Panc1 (cell line): ENCODE results near the gene VASH2. TPM values are rescaled to one million over a fixed set of nuclear protein-coding genes. Genes with fewer than 3 reads are reported as not detected.

Experiments used
- ATAC-seq: fragments of 200-7000 bp; cut with Tn5 transposase; 2 replicates; pipeline ENCODE4 v1.9.1; 2020; ENCODE audit warnings: mild to moderate bottlenecking, moderate library complexity
- BruUV-seq: library from RNA; stranded (reverse); fragments of 400-500 nt; replicated peaks from 2 replicates; lab custom pipeline; 2021; lab: Mats Ljungman, UMichigan
- CTCF ChIA-PET: fragments of 300-600 bp; sonication (Branson Sonifier 250); formaldehyde crosslinking; loops from one replicate; lab custom pipeline; 2022; ENCODE audit warnings: antibody characterized with exemption; lab: Charles Lee
- POLR2A ChIA-PET: fragments of 300-600 bp; sonication (Branson Sonifier 250); formaldehyde crosslinking; loops from one replicate; lab custom pipeline; 2022; ENCODE audit warnings: antibody characterized with exemption; lab: Charles Lee
- DNase-seq: peaks from one replicate; pipeline ENCODE4 v3.0.0-alpha.2; 2010; ENCODE audit warnings: low read depth, low spot score
- H3K27ac ChIP-seq: 2 replicates; pipeline ENCODE4 v1.5.1; 2011; ENCODE audit warnings: mild to moderate bottlenecking, low read length, inconsistent platforms
- H3K27me3 ChIP-seq: fragments of 200-500 bp; sonication (Bioruptor generic); 2 replicates; pipeline ENCODE4 v1.6.0; 2014; ENCODE audit warnings: low read length, inconsistent platforms; ENCODE audit not compliant: control insufficient read depth, insufficient read depth
- H3K36me3 ChIP-seq: fragments of 200-500 bp; sonication (Bioruptor generic); 2 replicates; pipeline ENCODE4 v1.5.1; 2014; ENCODE audit warnings: inconsistent platforms, mild to moderate bottlenecking, low read length, moderate library complexity; ENCODE audit not compliant: control insufficient read depth, insufficient read depth
- H3K4me1 ChIP-seq: 2 replicates; pipeline ENCODE4 v1.5.1; 2011; ENCODE audit warnings: inconsistent platforms, mild to moderate bottlenecking, low read length, moderate library complexity; ENCODE audit not compliant: control insufficient read depth, insufficient read depth
- H3K4me3 ChIP-seq, 2 experiments: 2 replicates each; pipeline ENCODE4 v1.5.1; 2011 to 2012; ENCODE audit warnings: low read depth in 2 of 2, low read length in 2 of 2, mild to moderate bottlenecking in 2 of 2, inconsistent platforms in 1 of 2, moderate library complexity in 1 of 2
- H3K9me3 ChIP-seq: fragments of 200-500 bp; sonication (Bioruptor generic); 2 replicates; pipeline ENCODE4 v1.5.1; 2014; ENCODE audit warnings: low read depth, mild to moderate bottlenecking, inconsistent platforms, low read length, moderate library complexity; ENCODE audit not compliant: control insufficient read depth, insufficient read depth
- POLR2AphosphoS5 ChIP-seq: IDR thresholded peaks from 2 replicates; pipeline ENCODE4 v1.6.1; 2012; ENCODE audit warnings: mild to moderate bottlenecking, low read depth, low read length, moderate library complexity
- SIN3A ChIP-seq: IDR thresholded peaks from 2 replicates; pipeline ENCODE4 v1.6.1; 2012; ENCODE audit warnings: low read depth, mild to moderate bottlenecking, low read length, moderate library complexity, borderline replicate concordance; ENCODE audit not compliant: insufficient read depth
- TCF7L2 ChIP-seq: IDR thresholded peaks from 2 replicates; pipeline ENCODE4 v1.6.1; 2011; ENCODE audit warnings: mild to moderate bottlenecking, low read depth, low read length, inconsistent platforms
- in situ Hi-C: cut with HindIII; loops from 2 replicates; pipeline ENCODE4 v1.10.0; 2016; ENCODE audit warnings: low sequenced_read_pairs, low pct_unique_long_range_greater_than_20kb
- intact Hi-C: fragments of 100-400 bp; cut with micrococcal nuclease; formaldehyde crosslinking; loops from one replicate; pipeline ENCODE4 v1.10.0; 2022; ENCODE audit not compliant: unreplicated experiment
- total RNA-seq: library from RNA; stranded (reverse); gene quantifications from one replicate; pipeline ENCODE4 v1.2.1, GENCODE V29; 2021; ENCODE audit not compliant: unreplicated experiment
- TF ChIP-seq, protein P1 (sequence below), 2 experiments: IDR thresholded peaks; 2 replicates each; pipeline ENCODE4 v1.6.1; 2011 to 2012; ENCODE audit warnings: low read depth in 2 of 2, control low read depth in 1 of 2, low read length in 1 of 2, mild to moderate bottlenecking in 1 of 2, moderate library complexity in 1 of 2; ENCODE audit not compliant: insufficient read depth in 1 of 2
- TF ChIP-seq, protein P2 (sequence below): fragments of 450-650 bp; IDR thresholded peaks from 2 replicates; pipeline ENCODE4 v1.5.1; 2017; ENCODE audit warnings: mild to moderate bottlenecking

The VASH2 gene
- total RNA-seq, 1 experiment from 2014 or later: 1.7 TPM

DNA sequence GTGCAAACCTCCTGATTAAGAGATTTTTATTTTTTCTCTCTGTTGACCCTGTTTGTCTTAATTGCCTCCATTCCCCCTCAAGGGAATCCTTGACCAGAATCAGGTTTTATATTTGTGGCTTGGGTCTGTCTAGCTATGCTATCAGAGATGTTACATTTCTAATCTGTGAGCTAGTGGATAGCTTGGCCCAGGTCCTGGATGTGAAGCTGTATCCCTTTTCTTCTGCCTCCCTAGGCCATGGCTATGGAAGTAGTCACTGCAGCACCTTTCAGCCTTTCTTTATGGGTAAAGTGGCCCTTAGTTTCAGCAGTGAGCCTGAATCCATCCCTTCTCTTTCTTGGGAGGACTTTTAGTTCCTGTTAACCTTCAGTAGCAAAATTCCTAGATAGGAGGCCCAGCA is 82.3 kb downstream of the VASH2 start:
- POLR2A ChIA-PET: no interaction called here
- H3K27me3 ChIP-seq: no peaks in the 10 kb centered on the region; the same call in 1 of the 2 replicates
- BruUV-seq: no TSS peak
- in situ Hi-C loops (no loop called here), intact Hi-C loops (no loop called here)
- H3K36me3 ChIP-seq: no peaks in the 10 kb centered on the region
- no peak overlapping the region for H3K27ac ChIP-seq
- no peak for TF ChIP-seq SIN3A
- H3K4me3 ChIP-seq: no peak overlapping the region
- no peak for ATAC-seq
- CTCF ChIA-PET: no interaction called here
- H3K9me3 ChIP-seq: no peaks in the 10 kb centered on the region
- no peaks in the 10 kb centered on the region for H3K4me1 ChIP-seq
- no peak for DNase-seq

GRCh38 chr1:213034713-213035112 is 84.4 kb downstream of the VASH2 start:
- Histone ChIP-seq H3K36me3 (no peaks in the 10 kb centered on the region), H3K27ac (no peak overlapping the region), H3K4me1 (no peaks in the 10 kb centered on the region), H3K4me3 (no peak overlapping the region), H3K27me3 (no peaks in the 10 kb centered on the region; the same call in 1 of the 2 replicates), H3K9me3 (no peaks in the 10 kb centered on the region)
- no peak for ATAC-seq
- intact Hi-C loops (no loop called here), in situ Hi-C loops (no loop called here)
- ChIA-PET CTCF (no interaction called here), POLR2A (no interaction called here)
- TF ChIP-seq TCF7L2 (no peak), SIN3A (no peak), POLR2AphosphoS5 (no peak)
- TF ChIP-seq, protein P1, sequence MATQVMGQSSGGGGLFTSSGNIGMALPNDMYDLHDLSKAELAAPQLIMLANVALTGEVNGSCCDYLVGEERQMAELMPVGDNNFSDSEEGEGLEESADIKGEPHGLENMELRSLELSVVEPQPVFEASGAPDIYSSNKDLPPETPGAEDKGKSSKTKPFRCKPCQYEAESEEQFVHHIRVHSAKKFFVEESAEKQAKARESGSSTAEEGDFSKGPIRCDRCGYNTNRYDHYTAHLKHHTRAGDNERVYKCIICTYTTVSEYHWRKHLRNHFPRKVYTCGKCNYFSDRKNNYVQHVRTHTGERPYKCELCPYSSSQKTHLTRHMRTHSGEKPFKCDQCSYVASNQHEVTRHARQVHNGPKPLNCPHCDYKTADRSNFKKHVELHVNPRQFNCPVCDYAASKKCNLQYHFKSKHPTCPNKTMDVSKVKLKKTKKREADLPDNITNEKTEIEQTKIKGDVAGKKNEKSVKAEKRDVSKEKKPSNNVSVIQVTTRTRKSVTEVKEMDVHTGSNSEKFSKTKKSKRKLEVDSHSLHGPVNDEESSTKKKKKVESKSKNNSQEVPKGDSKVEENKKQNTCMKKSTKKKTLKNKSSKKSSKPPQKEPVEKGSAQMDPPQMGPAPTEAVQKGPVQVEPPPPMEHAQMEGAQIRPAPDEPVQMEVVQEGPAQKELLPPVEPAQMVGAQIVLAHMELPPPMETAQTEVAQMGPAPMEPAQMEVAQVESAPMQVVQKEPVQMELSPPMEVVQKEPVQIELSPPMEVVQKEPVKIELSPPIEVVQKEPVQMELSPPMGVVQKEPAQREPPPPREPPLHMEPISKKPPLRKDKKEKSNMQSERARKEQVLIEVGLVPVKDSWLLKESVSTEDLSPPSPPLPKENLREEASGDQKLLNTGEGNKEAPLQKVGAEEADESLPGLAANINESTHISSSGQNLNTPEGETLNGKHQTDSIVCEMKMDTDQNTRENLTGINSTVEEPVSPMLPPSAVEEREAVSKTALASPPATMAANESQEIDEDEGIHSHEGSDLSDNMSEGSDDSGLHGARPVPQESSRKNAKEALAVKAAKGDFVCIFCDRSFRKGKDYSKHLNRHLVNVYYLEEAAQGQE (IDR thresholded peaks at IDR 0.05; ENCODE audit: insufficient read depth in 1 of 2, low read depth in 2 of 2, low read length in 1 of 2): no peak
- TF ChIP-seq, protein P2, sequence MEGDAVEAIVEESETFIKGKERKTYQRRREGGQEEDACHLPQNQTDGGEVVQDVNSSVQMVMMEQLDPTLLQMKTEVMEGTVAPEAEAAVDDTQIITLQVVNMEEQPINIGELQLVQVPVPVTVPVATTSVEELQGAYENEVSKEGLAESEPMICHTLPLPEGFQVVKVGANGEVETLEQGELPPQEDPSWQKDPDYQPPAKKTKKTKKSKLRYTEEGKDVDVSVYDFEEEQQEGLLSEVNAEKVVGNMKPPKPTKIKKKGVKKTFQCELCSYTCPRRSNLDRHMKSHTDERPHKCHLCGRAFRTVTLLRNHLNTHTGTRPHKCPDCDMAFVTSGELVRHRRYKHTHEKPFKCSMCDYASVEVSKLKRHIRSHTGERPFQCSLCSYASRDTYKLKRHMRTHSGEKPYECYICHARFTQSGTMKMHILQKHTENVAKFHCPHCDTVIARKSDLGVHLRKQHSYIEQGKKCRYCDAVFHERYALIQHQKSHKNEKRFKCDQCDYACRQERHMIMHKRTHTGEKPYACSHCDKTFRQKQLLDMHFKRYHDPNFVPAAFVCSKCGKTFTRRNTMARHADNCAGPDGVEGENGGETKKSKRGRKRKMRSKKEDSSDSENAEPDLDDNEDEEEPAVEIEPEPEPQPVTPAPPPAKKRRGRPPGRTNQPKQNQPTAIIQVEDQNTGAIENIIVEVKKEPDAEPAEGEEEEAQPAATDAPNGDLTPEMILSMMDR: no peak
- BruUV-seq: no TSS peak
- DNase-seq: no peak

- BruUV-seq: no TSS peak
- DNase-seq: no peak
- no peak for TF ChIP-seq POLR2AphosphoS5
- no peak for TF ChIP-seq SIN3A
- TF ChIP-seq, protein P1 (IDR thresholded peaks at IDR 0.05; ENCODE audit: insufficient read depth in 1 of 2, low read depth in 2 of 2, low read length in 1 of 2): no peak
- H3K36me3 ChIP-seq: no peaks in the 10 kb centered on the region
- ChIA-PET CTCF (no interaction called here), POLR2A (no interaction called here)
- H3K27me3 ChIP-seq: no peaks in the 10 kb centered on the region; the same call in 1 of the 2 replicates
- ATAC-seq: no peak
- no peak overlapping the region for H3K4me3 ChIP-seq
- in situ Hi-C loops: no loop called here
- no peak overlapping the region for H3K27ac ChIP-seq
- no peaks in the 10 kb centered on the region for H3K4me1 ChIP-seq
- intact Hi-C loops: no loop called here
- H3K9me3 ChIP-seq: no peaks in the 10 kb centered on the region
These were observed 85.2 kb downstream of the VASH2 start for GRCh38 chr1:213035573-213035972.
